HG03159 (cell line): Measurements from ENCODE around the gene ZFP91.
"Not testable (repeated sequence)": the region's sequence is repeated elsewhere in the genome, so short reads cannot be mapped to it uniquely, and the experiment has no call there.

Experiments used
- ATAC-seq: cut with Tn5 transposase; IDR thresholded peaks from one replicate; pipeline ENCODE4 v1.9.1; 2021; ENCODE audit warnings: mild to moderate bottlenecking, moderate library complexity; ENCODE audit not compliant: unreplicated experiment

Gene ZFP91

GRCh38 chr11:58578635-58579191, at the start of gene ZFP91:
TSS of gene ZFP91 (plus strand) at chr11:58579063. CDS start at chr11:58579282, 219 bp downstream.
- peak; percentile 35 for ATAC-seq

- ATAC-seq: no peak
These were observed 48.6 kb upstream of the ZFP91 start for GRCh38 chr11:58530236-58530635.

- no peak for ATAC-seq
These were observed 47.0 kb upstream of the ZFP91 start for GRCh38 chr11:58531865-58532341.

GRCh38 chr11:58546841-58547240, 32.0 kb upstream of the ZFP91 start:
- no peak for ATAC-seq

GRCh38 chr11:58549644-58550043, 29.2 kb upstream of the ZFP91 start:
- no peak for ATAC-seq

- ATAC-seq: no peak
These were observed 18.0 kb upstream of the ZFP91 start for GRCh38 chr11:58560842-58561241.

- no peak for ATAC-seq
These were observed 17.3 kb upstream of the ZFP91 start for GRCh38 chr11:58561394-58562098.

GRCh38 chr11:58562375-58562800, 16.5 kb upstream of the ZFP91 start:
- peak; percentile 89 for ATAC-seq

GRCh38 chr11:58564231-58564630, 14.6 kb upstream of the ZFP91 start:
- ATAC-seq: no peak

GRCh38 chr11:58567889-58568512, 10.9 kb upstream of the ZFP91 start:
- peak; percentile 87 for ATAC-seq

- ATAC-seq: not testable (repeated sequence)
These were observed 6.0 kb upstream of the ZFP91 start for GRCh38 chr11:58572906-58573305.

GRCh38 chr11:58573451-58574104, 5.3 kb upstream of the ZFP91 start:
- ATAC-seq: peak; percentile 28

GRCh38 chr11:58574881-58575280, 4.0 kb upstream of the ZFP91 start:
- no peak for ATAC-seq

- ATAC-seq: no peak
These were observed 3.4 kb upstream of the ZFP91 start, which contains the start of gene LPXN for GRCh38 chr11:58575377-58576020. TSS of gene LPXN (minus strand) at chr11:58575856. CDS start at chr11:58575772, 84 bp downstream.

- ATAC-seq: no peak
These were observed 1.9 kb upstream of the ZFP91 start for GRCh38 chr11:58576887-58577471.

- peak; percentile 48 for ATAC-seq
These were observed 1.2 kb upstream of the ZFP91 start for GRCh38 chr11:58577555-58578135.

GRCh38 chr11:58578136-58578634, 678 bp upstream of the ZFP91 start:
- peak; percentile 24 for ATAC-seq

- ATAC-seq: peak; percentile 46
These were observed 598 bp downstream of the ZFP91 start for GRCh38 chr11:58579192-58580129.

- ATAC-seq: no peak
These were observed 1.4 kb downstream of the ZFP91 start for GRCh38 chr11:58580311-58580710.
